ACC112 (cell line): ENCODE measurements around the gene UBE2E2.

Experiments used
- H2AFZ ChIP-seq: fragments of 200-600 bp; sonication (generic); one replicate; pipeline ENCODE4 v1.6.0; 2017; ENCODE audit warnings: antibody characterized with exemption, low read length; ENCODE audit not compliant: unreplicated experiment
- H3K27ac ChIP-seq: fragments of 200-600 bp; sonication (generic); 2 replicates; pipeline ENCODE4 v1.5.1; 2014; ENCODE audit warnings: low read depth, mild to moderate bottlenecking, antibody characterized with exemption, low read length, moderate library complexity
- H3K27me3 ChIP-seq: fragments of 200-600 bp; sonication (generic); 2 replicates; pipeline ENCODE4 v1.6.1; 2014; ENCODE audit warnings: mild to moderate bottlenecking, antibody characterized with exemption, low read length, moderate library complexity, mixed read lengths; ENCODE audit not compliant: insufficient read depth
- H3K36me3 ChIP-seq: fragments of 200-600 bp; sonication (generic); 2 replicates; pipeline ENCODE4 v1.6.1; 2016; ENCODE audit warnings: mild to moderate bottlenecking, antibody characterized with exemption, low read length, moderate library complexity, mixed read lengths; ENCODE audit not compliant: insufficient read depth
- H3K4me1 ChIP-seq: fragments of 200-600 bp; sonication (generic); one replicate; pipeline ENCODE4 v1.6.1; 2016; ENCODE audit warnings: low read length, mixed read lengths; ENCODE audit not compliant: insufficient read depth, unreplicated experiment, control insufficient read depth
- H3K4me3 ChIP-seq: fragments of 200-600 bp; sonication (generic); 2 replicates; pipeline ENCODE4 v1.5.1; 2014; ENCODE audit warnings: mild to moderate bottlenecking, low read depth, low read length
- H3K79me2 ChIP-seq: fragments of 200-600 bp; sonication (generic); one replicate; pipeline ENCODE4 v1.6.0; 2016; ENCODE audit warnings: low read length; ENCODE audit not compliant: control insufficient read depth, unreplicated experiment, insufficient read depth

The UBE2E2 gene

GRCh38 chr3:23455775-23456174 lies 252.6 kb downstream of the UBE2E2 start:
- Histone ChIP-seq H3K79me2 (peaks cover 24% of the 10 kb centered on the region), H3K36me3 (no peaks in the 10 kb centered on the region), H3K27me3 (no peaks in the 10 kb centered on the region), H2AFZ (no peak overlapping the region), H3K4me3 (0 out of 2 replicates have a peak overlapping the region, but pooled peaks have one; percentile 3), H3K27ac (peak overlapping the region; percentile 58), H3K4me1 (peaks cover 20% of the 10 kb centered on the region)

- Histone ChIP-seq H3K27ac (no peak overlapping the region), H2AFZ (no peak overlapping the region), H3K79me2 (peaks cover 22% of the 10 kb centered on the region)
Observed at GRCh38 chr3:23457697-23458096, 254.6 kb downstream of the UBE2E2 start.

GRCh38 chr3:23459465-23459864 lies 256.3 kb downstream of the UBE2E2 start:
- Histone ChIP-seq H3K79me2 (peaks cover 18% of the 10 kb centered on the region), H3K27ac (no peak overlapping the region), H3K4me3 (no peak overlapping the region), H3K36me3 (no peaks in the 10 kb centered on the region), H3K4me1 (peaks cover 19% of the 10 kb centered on the region), H2AFZ (no peak overlapping the region), H3K27me3 (no peaks in the 10 kb centered on the region)

More at GRCh38 chr3:23457697-23458096, 254.6 kb downstream of the UBE2E2 start:
- H3K27me3 ChIP-seq, result no peaks in the 10 kb centered on the region
- H3K4me1 ChIP-seq, result peaks cover 20% of the 10 kb centered on the region
- no peak overlapping the region for H3K4me3 ChIP-seq
- H3K36me3 ChIP-seq, result no peaks in the 10 kb centered on the region

- Histone ChIP-seq H3K27me3 (no peaks in the 10 kb centered on the region), H3K4me1 (peaks cover 13% of the 10 kb centered on the region), H2AFZ (no peak overlapping the region), H3K4me3 (no peak overlapping the region), H3K27ac (no peak overlapping the region), H3K36me3 (no peaks in the 10 kb centered on the region), H3K79me2 (peaks cover 18% of the 10 kb centered on the region)
Observed at GRCh38 chr3:23459889-23460546, 256.9 kb downstream of the UBE2E2 start.

- Histone ChIP-seq H3K27me3 (no peaks in the 10 kb centered on the region), H3K4me3 (no peak overlapping the region), H3K36me3 (no peaks in the 10 kb centered on the region), H2AFZ (no peak overlapping the region), H3K79me2 (peaks cover 18% of the 10 kb centered on the region), H3K27ac (no peak overlapping the region), H3K4me1 (peaks cover 3% of the 10 kb centered on the region)
Observed at GRCh38 chr3:23461069-23461468, 257.9 kb downstream of the UBE2E2 start.

GRCh38 chr3:23463791-23464190 lies 260.7 kb downstream of the UBE2E2 start:
- H3K79me2 ChIP-seq, result peaks cover 12% of the 10 kb centered on the region
- H3K4me3 ChIP-seq, result no peak overlapping the region
- no peak overlapping the region for H3K27ac ChIP-seq
- no peaks in the 10 kb centered on the region for H3K27me3 ChIP-seq
- H3K4me1 ChIP-seq, result no peaks in the 10 kb centered on the region
- no peak overlapping the region for H2AFZ ChIP-seq
- H3K36me3 ChIP-seq, result no peaks in the 10 kb centered on the region

GRCh38 chr3:23465569-23465968 lies 262.4 kb downstream of the UBE2E2 start:
- Histone ChIP-seq H3K27me3 (no peaks in the 10 kb centered on the region), H3K36me3 (no peaks in the 10 kb centered on the region), H3K4me1 (no peaks in the 10 kb centered on the region), H3K4me3 (no peak overlapping the region), H3K27ac (no peak overlapping the region), H3K79me2 (peaks cover 8% of the 10 kb centered on the region), H2AFZ (no peak overlapping the region)

- Histone ChIP-seq H2AFZ (no peak overlapping the region), H3K27ac (no peak overlapping the region), H3K36me3 (no peaks in the 10 kb centered on the region), H3K79me2 (peaks cover 8% of the 10 kb centered on the region), H3K4me1 (no peaks in the 10 kb centered on the region), H3K4me3 (no peak overlapping the region), H3K27me3 (no peaks in the 10 kb centered on the region)
Observed at GRCh38 chr3:23468203-23468602, 265.1 kb downstream of the UBE2E2 start.

GRCh38 chr3:23474580-23475357 lies 271.6 kb downstream of the UBE2E2 start:
- Histone ChIP-seq H3K36me3 (peaks cover 5% of the 10 kb centered on the region; the same call in 1 of the 2 replicates), H3K4me3 (no peak overlapping the region), H3K27ac (no peak overlapping the region), H3K4me1 (no peaks in the 10 kb centered on the region), H3K79me2 (peaks cover 3% of the 10 kb centered on the region), H3K27me3 (no peaks in the 10 kb centered on the region), H2AFZ (no peak overlapping the region)

- Histone ChIP-seq H3K36me3 (peaks cover 5% of the 10 kb centered on the region; the same call in 1 of the 2 replicates), H3K4me1 (no peaks in the 10 kb centered on the region), H3K27ac (no peak overlapping the region), H3K79me2 (peaks cover 3% of the 10 kb centered on the region), H2AFZ (no peak overlapping the region), H3K4me3 (no peak overlapping the region), H3K27me3 (no peaks in the 10 kb centered on the region)
Observed at GRCh38 chr3:23475446-23475845, 272.3 kb downstream of the UBE2E2 start.

- H3K4me3 ChIP-seq, result no peak overlapping the region
Observed at GRCh38 chr3:23479026-23479425, 275.9 kb downstream of the UBE2E2 start.

More at GRCh38 chr3:23479026-23479425, 275.9 kb downstream of the UBE2E2 start:
- Histone ChIP-seq H3K36me3 (peaks cover 5% of the 10 kb centered on the region; the same call in 1 of the 2 replicates), H3K4me1 (no peaks in the 10 kb centered on the region), H2AFZ (no peak overlapping the region), H3K79me2 (peaks cover 3% of the 10 kb centered on the region), H3K27ac (no peak overlapping the region), H3K27me3 (no peaks in the 10 kb centered on the region)
